Measurements from ENCODE around the gene SGIP1.

DNA sequence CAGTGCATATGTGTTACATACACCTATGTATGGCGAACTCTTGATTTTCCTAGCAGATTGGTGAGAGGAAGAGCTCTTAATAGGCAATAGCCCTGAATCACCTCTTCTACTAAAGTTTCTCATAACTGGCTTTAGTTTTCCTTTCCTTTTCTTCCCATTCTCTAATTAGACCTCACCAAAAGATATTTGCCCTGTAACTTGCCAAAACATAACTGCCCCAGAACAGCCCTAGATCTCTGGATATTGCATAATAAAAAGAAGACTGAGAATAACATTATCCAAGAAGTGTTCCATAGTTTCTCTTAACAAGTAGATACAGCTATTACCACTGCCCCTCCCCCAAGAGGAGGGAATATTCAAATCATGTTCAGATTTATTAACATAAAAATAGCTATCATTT is 16.3 kb downstream of the SGIP1 start:
- TF ChIP-seq, protein P1, sequence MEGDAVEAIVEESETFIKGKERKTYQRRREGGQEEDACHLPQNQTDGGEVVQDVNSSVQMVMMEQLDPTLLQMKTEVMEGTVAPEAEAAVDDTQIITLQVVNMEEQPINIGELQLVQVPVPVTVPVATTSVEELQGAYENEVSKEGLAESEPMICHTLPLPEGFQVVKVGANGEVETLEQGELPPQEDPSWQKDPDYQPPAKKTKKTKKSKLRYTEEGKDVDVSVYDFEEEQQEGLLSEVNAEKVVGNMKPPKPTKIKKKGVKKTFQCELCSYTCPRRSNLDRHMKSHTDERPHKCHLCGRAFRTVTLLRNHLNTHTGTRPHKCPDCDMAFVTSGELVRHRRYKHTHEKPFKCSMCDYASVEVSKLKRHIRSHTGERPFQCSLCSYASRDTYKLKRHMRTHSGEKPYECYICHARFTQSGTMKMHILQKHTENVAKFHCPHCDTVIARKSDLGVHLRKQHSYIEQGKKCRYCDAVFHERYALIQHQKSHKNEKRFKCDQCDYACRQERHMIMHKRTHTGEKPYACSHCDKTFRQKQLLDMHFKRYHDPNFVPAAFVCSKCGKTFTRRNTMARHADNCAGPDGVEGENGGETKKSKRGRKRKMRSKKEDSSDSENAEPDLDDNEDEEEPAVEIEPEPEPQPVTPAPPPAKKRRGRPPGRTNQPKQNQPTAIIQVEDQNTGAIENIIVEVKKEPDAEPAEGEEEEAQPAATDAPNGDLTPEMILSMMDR (IDR thresholded peaks at IDR 0.05): no peak
- no peak for TF ChIP-seq POLR2A (IDR thresholded peaks at IDR 0.05)
